ENCODE measurements around the gene SIRT1.
"Not testable (repeated sequence)": the region's sequence is repeated elsewhere in the genome, so short reads cannot be mapped to it uniquely, and the experiment has no call there.

SIRT1 gene

DNA sequence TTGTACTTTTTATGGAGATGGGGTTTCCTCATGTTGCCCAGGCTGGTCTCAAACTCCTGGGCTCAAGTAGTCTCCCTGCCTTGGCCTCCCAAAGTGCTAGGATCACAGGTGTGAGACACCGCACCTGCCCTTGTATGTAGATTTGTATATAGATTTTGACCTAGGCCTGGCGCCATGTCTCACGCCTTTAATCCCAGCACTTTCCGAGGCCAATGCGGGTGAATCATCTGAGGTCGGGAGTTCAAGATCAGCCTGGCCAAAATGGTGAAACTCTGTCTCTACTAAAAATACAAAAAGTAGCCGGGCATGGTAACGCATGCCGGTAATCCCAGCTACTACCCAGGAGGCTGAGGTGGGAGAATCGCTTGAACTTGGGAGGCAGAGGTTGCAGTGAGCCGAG is 7.0 kb upstream of the SIRT1 start:
- not testable (repeated sequence) for DNase-seq (ENCODE audit: low read depth)

- DNase-seq (ENCODE audit: low read depth), result no peak
Measured at GRCh38 chr10:67878133-67878532, 6.3 kb upstream of the SIRT1 start.

DNA sequence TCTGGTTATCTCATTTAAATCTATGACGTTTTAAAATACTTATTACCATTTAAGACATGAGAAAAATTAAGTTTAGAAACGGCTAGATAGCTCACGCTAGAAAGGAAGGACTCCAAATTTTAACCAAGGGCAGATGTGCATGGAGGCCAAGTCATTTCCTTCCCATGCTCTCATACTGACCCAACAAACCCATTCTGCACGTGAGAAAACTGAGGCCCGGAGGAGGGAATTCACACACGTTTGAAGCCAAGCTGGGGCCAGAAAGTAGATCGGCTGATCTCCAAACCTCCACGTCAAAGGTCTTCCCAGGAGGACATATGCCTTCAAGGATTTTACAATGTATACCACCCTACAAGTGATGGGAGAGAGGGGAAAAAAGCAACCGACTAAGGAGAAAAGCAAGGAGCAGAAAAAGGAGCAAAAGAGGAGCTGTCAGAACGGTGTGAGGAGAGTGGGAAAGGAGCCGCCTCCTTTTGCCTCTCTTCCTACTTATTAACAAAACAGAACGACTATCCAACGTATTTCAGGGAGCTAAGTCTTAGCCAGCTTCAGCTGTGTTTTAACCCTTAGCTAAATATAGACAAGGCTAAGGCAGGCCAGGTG is 645 bp upstream of the SIRT1 start:
- no peak for DNase-seq (ENCODE audit: low read depth)

GRCh38 chr10:67884842-67885670 is 600 bp downstream of the SIRT1 start:
- DNase-seq (ENCODE audit: low read depth), result peak; percentile 75

DNA sequence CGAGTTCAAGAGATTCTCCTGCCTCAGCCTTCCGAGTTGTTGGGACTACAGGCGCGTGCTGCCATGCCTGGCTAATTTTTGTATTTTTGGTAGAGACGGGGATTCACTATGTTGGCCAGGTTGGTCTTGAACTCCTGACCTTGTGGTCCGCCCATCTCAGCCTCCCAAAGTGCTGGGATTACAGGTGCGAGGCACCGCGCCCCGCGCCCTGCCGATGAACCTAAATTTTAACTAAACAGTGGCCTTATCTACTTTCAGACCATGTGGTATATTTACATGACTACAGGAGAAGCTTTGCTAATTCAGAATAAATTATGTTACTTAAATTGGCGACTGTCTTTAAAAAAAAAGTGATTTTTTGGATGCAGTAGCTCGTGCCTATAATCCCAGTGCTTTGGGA is 9.2 kb downstream of the SIRT1 start:
- no peak for DNase-seq (ENCODE audit: low read depth)

- no peak for DNase-seq (ENCODE audit: low read depth)
Measured at GRCh38 chr10:67903581-67903980, 19.1 kb downstream of the SIRT1 start.

DNA sequence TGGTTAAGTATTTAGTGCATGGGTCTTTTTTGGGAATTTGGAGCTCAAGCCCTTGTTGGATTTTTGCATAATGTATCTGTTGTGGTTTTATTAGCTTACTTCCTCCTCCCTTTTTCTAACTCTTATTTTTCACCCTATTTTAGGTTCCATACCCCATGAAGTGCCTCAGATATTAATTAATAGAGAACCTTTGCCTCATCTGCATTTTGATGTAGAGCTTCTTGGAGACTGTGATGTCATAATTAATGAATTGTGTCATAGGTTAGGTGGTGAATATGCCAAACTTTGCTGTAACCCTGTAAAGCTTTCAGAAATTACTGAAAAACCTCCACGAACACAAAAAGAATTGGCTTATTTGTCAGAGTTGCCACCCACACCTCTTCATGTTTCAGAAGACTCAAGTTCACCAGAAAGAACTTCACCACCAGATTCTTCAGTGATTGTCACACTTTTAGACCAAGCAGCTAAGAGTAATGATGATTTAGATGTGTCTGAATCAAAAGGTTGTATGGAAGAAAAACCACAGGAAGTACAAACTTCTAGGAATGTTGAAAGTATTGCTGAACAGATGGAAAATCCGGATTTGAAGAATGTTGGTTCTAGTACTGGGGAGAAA is 28.0 kb downstream of the SIRT1 start:
- no peak for DNase-seq (ENCODE audit: low read depth)

GRCh38 chr10:67914777-67915340 is 30.4 kb downstream of the SIRT1 start:
- DNase-seq (ENCODE audit: low read depth), result no peak

- DNase-seq (ENCODE audit: low read depth), result no peak
Measured at GRCh38 chr10:67917169-67917568, 32.7 kb downstream of the SIRT1 start.

DNA sequence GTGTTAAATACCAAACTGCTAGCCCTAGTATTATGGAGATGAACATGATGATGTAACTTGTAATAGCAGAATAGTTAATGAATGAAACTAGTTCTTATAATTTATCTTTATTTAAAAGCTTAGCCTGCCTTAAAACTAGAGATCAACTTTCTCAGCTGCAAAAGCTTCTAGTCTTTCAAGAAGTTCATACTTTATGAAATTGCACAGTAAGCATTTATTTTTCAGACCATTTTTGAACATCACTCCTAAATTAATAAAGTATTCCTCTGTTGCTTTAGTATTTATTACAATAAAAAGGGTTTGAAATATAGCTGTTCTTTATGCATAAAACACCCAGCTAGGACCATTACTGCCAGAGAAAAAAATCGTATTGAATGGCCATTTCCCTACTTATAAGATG is 33.2 kb downstream of the SIRT1 start:
- no peak for DNase-seq (ENCODE audit: low read depth)

DNA sequence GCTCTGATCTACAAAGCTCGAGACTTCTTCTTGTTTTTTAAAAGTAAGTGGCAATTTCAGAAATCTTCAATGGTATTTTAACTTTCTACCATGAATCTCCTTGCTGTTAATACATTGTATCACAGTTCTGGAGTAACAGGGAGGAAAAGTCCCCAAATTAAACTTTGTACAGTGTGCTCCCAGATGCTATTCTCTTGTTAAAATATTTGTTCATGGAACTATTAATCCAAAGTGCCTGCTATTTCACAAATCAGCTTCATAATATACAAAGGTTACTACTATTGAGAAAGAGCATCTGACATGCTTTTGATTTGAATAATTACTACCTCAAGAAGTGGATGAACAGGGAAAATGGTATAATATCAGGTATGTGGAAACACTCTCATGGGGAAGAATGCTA is 36.6 kb downstream of the SIRT1 start:
- no peak for DNase-seq (ENCODE audit: low read depth)

- no peak for DNase-seq (ENCODE audit: low read depth)
Measured at GRCh38 chr10:67923551-67923950, 39.1 kb downstream of the SIRT1 start.

GRCh38 chr10:67924136-67924535 is 39.7 kb downstream of the SIRT1 start:
- DNase-seq (ENCODE audit: low read depth), result no peak

GRCh38 chr10:67925449-67926005 is 41.1 kb downstream of the SIRT1 start:
- no peak for DNase-seq (ENCODE audit: low read depth)

GRCh38 chr10:67926951-67927350 is 42.5 kb downstream of the SIRT1 start:
- DNase-seq (ENCODE audit: low read depth), result no peak

DNA sequence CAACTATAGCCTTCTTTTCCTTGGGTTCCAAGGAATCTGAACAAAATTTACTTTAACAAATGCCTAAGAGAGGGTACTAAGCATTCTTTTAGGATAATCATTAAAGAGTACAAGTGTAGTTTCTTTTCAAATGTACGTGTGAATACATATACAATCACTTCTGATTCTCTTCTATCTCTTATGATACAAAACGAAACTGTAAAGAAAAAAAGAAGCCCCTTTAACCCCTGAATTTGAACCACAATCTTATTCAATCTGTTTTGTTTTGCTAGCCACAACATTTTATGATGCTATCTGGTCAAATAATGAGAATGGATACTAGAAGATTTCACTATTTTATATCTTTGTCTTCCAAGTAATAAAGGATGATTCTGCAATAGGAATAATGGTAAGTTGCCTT is 48.7 kb downstream of the SIRT1 start:
- DNase-seq (ENCODE audit: low read depth), result no peak

- DNase-seq (ENCODE audit: low read depth), result no peak
Measured at GRCh38 chr10:67934336-67934735, 49.9 kb downstream of the SIRT1 start.

DNA sequence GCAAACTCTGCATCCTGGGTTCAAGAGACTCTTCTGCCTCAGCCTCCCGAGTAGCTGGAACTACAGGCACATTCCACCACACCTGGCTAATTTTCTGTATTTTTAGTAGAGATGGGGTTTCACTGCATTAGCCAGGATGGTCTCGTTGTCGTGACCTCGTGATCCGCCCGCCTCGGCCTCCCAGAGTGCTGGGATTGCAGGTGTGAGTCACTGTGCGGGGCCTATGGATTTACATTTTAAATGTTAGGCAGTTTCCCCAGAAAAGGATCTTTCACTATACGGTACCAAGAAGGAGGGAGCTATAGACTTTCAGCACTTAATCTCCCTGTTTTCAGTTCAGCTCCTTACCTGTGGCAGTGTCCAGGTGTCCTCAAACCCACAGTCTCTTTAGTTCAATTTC is 50.8 kb downstream of the SIRT1 start:
- no peak for DNase-seq (ENCODE audit: low read depth)

- no peak for DNase-seq (ENCODE audit: low read depth)
Measured at GRCh38 chr10:67936416-67936815, 52.0 kb downstream of the SIRT1 start.

- no peak for DNase-seq (ENCODE audit: low read depth)
Measured at GRCh38 chr10:67943917-67944316, 59.5 kb downstream of the SIRT1 start.

- no peak for DNase-seq (ENCODE audit: low read depth)
Measured at GRCh38 chr10:67955614-67956013, 71.2 kb downstream of the SIRT1 start.

DNA sequence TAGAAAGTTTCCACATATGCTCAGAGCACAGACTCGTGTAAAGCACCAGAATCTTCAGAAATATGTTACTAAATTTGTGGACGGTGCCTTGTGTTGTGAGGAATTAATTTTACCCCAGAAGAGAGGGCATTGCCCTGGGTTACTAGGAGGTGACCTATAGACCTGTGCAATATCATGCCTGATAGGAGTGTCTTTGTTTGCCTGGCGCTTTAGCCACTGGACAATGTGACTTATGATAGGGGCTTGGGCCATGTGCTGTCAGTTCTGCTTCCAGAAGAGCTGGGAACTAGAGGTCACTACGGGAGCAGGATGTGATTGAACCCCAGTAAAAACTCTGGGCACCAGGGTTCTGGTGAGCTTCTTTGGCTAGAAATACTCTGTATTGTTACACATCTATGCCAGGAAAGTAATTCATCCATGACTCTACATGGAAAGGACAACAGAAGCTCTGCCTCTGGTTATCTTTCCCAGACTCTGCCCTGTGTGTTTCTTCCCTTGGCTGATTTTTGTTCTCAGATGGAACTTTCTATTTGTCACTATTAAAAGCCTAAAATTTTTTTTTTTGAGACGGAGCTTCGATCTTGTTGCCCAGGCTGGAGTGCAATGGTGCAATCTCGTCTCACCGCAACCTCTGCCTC is 75.5 kb downstream of the SIRT1 start:
- DNase-seq (ENCODE audit: low read depth), result no peak
